Hematopoietic multipotent progenitor cell (in vitro differentiated cells): ENCODE data around the gene TOP2A. TPM values are rescaled to one million over a fixed set of nuclear protein-coding genes. Genes with fewer than 3 reads are reported as not detected.
"Not testable (repeated sequence)": the region's sequence is repeated elsewhere in the genome, so short reads cannot be mapped to it uniquely, and the experiment has no call there.

Experiments
- DNase-seq, 3 donors: peaks; one replicate each; pipeline ENCODE4 v3.0.0-alpha.2; 2011 to 2015; ENCODE audit warnings: low read depth in 2 of 3, low spot score in 2 of 3
- total RNA-seq: library from RNA; depleted of rRNA; stranded (reverse); fragments of >200 nt; gene quantifications from one replicate; pipeline ENCODE4 v1.2.3, GENCODE V29; 2012

The TOP2A gene
- total RNA-seq, 1 donor, result 2.4 TPM

DNA sequence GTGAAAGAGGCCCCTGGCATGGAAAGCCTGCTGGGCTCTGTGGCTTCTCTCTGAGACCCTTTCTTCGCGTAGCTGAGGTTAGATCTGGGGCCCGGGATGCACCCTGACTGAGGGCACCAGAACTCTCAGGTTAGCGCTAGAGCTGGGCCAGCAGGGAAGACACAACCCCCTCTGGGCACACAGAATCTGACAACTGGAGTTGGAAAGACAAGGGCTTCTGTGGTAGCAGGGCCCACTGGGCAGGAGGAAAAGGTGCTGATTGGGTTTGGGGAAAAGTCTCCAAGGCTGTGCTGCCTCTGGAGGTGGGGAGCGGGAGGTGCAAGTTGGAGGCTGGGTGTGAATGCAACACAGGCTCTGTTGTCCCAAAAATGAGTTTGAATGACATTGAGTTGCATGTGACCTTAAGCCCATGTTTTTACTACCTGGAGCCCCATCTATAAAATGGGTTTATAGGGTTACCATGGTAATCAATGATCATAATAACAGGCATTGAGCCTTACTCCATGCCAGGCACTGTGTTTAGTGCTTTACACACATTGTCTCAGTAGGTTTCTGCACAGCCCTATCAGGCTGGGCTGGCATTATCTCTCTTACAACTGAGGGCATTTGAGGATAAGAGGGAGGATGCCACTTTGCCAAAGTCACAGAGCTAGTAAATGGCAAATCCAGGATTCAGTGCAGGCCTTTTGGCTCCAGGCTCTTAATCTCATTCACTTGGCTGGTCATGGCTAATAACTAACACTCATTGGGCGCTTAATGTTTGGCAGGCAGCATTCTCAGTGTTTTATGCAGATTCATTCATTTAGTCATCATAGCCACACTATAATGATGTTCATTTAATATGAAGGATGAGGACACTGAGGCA, 16.1 kb upstream of the TOP2A start:
- DNase-seq, result peak in 1 of 3 donors; percentile 32

- DNase-seq, result no peak
Measured at GRCh38 chr17:40432864-40433528, 15.3 kb upstream of the TOP2A start.

DNA sequence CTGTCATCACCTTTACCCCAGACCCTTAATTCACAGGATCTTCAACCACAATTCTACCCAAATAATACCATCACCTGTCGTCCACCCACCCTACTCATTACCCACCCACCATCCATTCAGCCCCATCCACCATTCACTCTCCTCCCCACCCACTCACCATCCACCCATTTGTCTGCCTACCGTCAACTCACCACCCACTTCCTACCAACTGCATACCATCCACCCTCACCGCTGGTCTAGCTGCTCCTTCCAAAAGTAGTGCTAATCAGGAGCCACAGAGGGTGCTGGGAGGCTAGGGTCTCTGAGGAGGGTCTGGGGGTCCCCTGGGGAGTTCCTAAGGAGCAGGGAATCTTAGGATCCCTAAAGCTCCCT, 13.5 kb upstream of the TOP2A start:
- DNase-seq, result no peak

- no peak for DNase-seq
Measured at GRCh38 chr17:40430272-40431230, 12.9 kb upstream of the TOP2A start.

- no peak for DNase-seq
Measured at GRCh38 chr17:40427002-40427491, 9.4 kb upstream of the TOP2A start.

- DNase-seq, result peak in 1 of 3 donors; percentile 30
Measured at GRCh38 chr17:40425741-40426140, 8.0 kb upstream of the TOP2A start.

GRCh38 chr17:40422990-40423633, 5.4 kb upstream of the TOP2A start:
- DNase-seq, result no peak

DNA sequence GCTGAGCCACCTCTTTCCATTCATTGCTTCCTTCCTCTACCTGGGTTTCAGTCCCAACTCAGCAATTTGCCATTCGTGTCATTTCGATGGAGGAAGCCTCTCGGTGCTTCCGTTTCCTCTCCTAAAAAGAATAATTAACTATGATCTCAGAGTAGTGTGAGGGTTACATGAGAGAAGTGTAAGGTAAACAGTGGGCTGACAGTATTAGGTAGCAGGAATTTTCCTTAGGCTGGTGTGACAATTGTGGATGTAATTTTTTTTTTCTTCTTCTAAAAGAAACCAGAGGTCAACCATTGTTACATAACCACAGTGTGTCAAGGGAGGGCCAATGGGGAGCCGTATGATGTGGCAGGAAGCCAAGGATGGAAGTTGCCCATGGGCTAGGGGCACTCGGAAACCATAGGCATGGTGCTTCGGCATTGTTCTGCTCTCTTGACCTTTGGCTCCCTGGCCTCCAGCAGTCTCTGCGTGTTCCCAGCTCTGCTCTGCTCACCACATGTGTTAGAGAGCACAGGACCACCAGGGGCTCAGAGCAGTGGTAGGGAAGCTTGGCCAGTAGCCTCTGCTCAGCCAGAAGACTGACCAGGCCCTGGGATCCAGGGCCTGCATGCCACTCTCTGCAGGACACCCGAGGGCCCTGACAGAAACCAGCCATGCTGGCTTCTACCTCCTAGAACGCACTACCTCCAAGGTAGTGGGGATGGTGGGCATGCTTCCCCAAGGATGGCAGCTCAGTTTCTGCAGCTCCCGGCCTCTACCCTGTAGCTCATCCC, 2.0 kb upstream of the TOP2A start:
- peak in 1 of 3 donors; percentile 12 for DNase-seq

- no peak for DNase-seq
Measured at GRCh38 chr17:40418428-40418706, 671 bp upstream of the TOP2A start.

DNA sequence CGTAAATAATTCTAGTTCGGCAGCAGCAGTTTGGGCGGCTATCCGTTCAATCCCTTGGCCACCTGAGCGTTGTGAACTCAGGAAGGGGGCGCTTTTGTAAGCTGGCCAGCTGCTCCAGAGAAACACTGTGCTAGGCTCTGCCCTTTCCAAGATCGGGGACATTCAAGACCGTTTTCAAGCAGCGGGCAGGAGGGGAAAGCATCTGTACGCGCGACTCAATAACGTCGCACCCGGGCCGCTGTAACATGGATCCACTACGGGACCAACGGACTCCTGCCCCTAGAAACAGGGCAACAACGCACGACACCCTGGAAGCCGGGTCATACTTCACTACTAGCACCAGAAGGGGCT, 463 bp downstream of the TOP2A start:
- DNase-seq, result peak in 1 of 3 donors; percentile 28

DNA sequence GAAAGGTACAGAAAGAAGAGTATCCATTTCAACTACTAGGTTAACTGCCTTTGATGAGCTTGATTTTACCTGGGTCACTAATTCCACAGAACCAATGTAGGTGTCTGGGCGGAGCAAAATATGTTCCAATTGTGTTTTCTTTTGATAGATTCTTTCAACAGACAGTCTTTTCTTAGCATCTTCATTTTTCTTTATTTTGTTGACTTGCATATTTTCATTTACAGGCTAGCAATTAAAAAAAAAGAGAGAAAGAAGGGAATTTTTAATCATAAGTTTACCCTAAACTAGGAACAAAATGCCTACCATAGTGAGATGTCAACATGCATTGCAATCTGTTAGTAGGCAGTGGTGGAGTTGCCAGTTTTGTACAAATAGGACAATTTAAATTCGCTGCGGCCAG, 1.0 kb downstream of the TOP2A start:
- DNase-seq, result no peak

GRCh38 chr17:40415390-40415789, 2.3 kb downstream of the TOP2A start:
- DNase-seq, result peak in 1 of 3 donors; percentile 65

GRCh38 chr17:40414312-40414711, 3.4 kb downstream of the TOP2A start:
- DNase-seq, result not testable (repeated sequence)

- no peak for DNase-seq
Measured at GRCh38 chr17:40412880-40413279, 4.8 kb downstream of the TOP2A start.

- no peak for DNase-seq
Measured at GRCh38 chr17:40411821-40412220, 5.9 kb downstream of the TOP2A start.

DNA sequence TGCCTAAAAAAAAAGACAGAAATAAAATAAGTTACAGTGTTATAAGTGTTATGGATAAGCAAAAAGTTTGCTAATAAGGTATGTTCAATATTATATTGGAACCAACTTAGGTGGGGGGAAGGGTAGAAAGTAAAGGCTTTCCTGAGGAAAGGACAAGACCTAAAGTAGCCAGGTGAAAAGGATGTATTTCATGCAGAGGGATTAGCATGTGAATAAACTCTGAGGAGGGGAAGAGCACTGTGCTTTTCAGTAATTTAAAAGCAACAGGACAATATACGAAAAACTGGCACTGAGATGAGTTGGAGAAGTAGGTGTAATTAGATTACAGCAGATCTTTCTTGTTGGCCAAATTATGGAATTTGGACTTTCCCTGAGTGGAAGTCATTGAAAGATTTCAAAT, 7.6 kb downstream of the TOP2A start:
- no peak for DNase-seq

GRCh38 chr17:40409540-40409939, 8.2 kb downstream of the TOP2A start:
- DNase-seq, result not testable (repeated sequence)

GRCh38 chr17:40407460-40407859, 10.2 kb downstream of the TOP2A start:
- no peak for DNase-seq

GRCh38 chr17:40404003-40404402, 13.7 kb downstream of the TOP2A start:
- no peak for DNase-seq

GRCh38 chr17:40402668-40403067, 15.0 kb downstream of the TOP2A start:
- peak in 1 of 3 donors; percentile 16 for DNase-seq
